AG04449 (cell line): ENCODE measurements around the gene NPR1.

Source experiments
- CTCF ChIA-PET: fragments of 350-600 bp; formaldehyde crosslinking; extraction: SDS; loops from one replicate; lab custom pipeline; 2021; ENCODE audit warnings: antibody characterized with exemption; lab: Yijun Ruan, JAX
- POLR2A ChIA-PET: fragments of 400-600, 350-600 bp; formaldehyde crosslinking; extraction: SDS; loops from one replicate; lab custom pipeline; 2020; ENCODE audit warnings: antibody characterized with exemption, inconsistent platforms; lab: Yijun Ruan, JAX
- DNase-seq: peaks from one replicate; pipeline ENCODE4 v3.0.0-alpha.2; 2010; ENCODE audit warnings: low read depth, low spot score
- H3K4me3 ChIP-seq: 2 replicates; pipeline ENCODE4 v1.5.1; 2011; ENCODE audit warnings: low read depth, mild to moderate bottlenecking, control low read depth, low read length
- CTCF ChIP-seq: IDR thresholded peaks from one replicate; pipeline ENCODE4 v1.5.1; 2011; ENCODE audit warnings: mild to moderate bottlenecking, moderate library complexity, low read length, control low read depth, inconsistent platforms; ENCODE audit not compliant: insufficient read depth; ENCODE audit errors: missing control alignments

Gene NPR1

GRCh38 chr1:153677718-153678518 lies 570 bp upstream of the NPR1 start:
- POLR2A ChIA-PET: no interaction called here
- TF ChIP-seq CTCF: peak; percentile 92
- no peak for DNase-seq
- peak overlapping the region; percentile 39 for H3K4me3 ChIP-seq
- CTCF ChIA-PET: interaction anchor here (0.6 to 8.9 kb wide), 39 partner anchors 10 to 315 kb away, joined by 3 to 118 read pairs (median 5); partner anchors contain the start of genes CREB3L4, DENND4B, INTS3 and RAB13

GRCh38 chr1:153679337-153680119 lies 1.0 kb downstream of the NPR1 start:
- ChIA-PET CTCF (interaction anchor here (0.8 to 8.9 kb wide), 12 partner anchors 15 to 312 kb away, joined by 3 to 118 read pairs (median 4); partner anchors contain the start of genes JTB, RAB13 and RPS27), POLR2A (no interaction called here)
- H3K4me3 ChIP-seq: peak overlapping the region; percentile 34
- DNase-seq: no peak
- TF ChIP-seq CTCF: peak; percentile 13

GRCh38 chr1:153680120-153680403 lies 1.6 kb downstream of the NPR1 start:
- CTCF ChIA-PET: interaction anchor here (0.9 to 8.4 kb wide), 8 partner anchors 16 to 311 kb away, joined by 3 to 71 read pairs (median 4); partner anchors contain the start of genes JTB, RAB13 and RPS27
- POLR2A ChIA-PET: no interaction called here
- no peak for TF ChIP-seq CTCF
- no peak for DNase-seq
- no peak overlapping the region for H3K4me3 ChIP-seq

GRCh38 chr1:153682730-153683129 lies 4.2 kb downstream of the NPR1 start:
- DNase-seq: no peak
- POLR2A ChIA-PET: no interaction called here

GRCh38 chr1:153683854-153684253 lies 5.4 kb downstream of the NPR1 start:
- H3K4me3 ChIP-seq: no peak overlapping the region
- no peak for DNase-seq
- ChIA-PET CTCF (interaction anchor here (1.8 to 4.5 kb wide), 3 partner anchors 8 to 66 kb away, joined by 4 to 20 read pairs (median 6); no protein-coding TSS in a partner anchor), POLR2A (no interaction called here)
- no peak for TF ChIP-seq CTCF

More at GRCh38 chr1:153682730-153683129, 4.2 kb downstream of the NPR1 start:
- CTCF ChIA-PET: interaction anchor here (4.5 kb wide), 1 partner anchor 67 kb away, joined by 20 read pairs; no protein-coding TSS in a partner anchor
- no peak for TF ChIP-seq CTCF
- no peak overlapping the region for H3K4me3 ChIP-seq
